HepG2 (cell line): ENCODE results near the gene GNG10. TPM values are rescaled to one million over a fixed set of nuclear protein-coding genes. Genes with fewer than 3 reads are reported as not detected.

Experiments used
- AHR ChIP-seq: IDR thresholded peaks from 2 replicates; pipeline ENCODE4 v1.6.1; 2018; ENCODE audit warnings: missing genetic modification reagents, missing compliant biosample characterization
- ARID3A ChIP-seq: IDR thresholded peaks from 2 replicates; pipeline ENCODE4 v1.6.1; 2012; ENCODE audit warnings: low read depth, low read length, improper control_type of control experiment
- HBP1 ChIP-seq: IDR thresholded peaks from 2 replicates; pipeline ENCODE4 v1.6.1; 2016; ENCODE audit warnings: low read depth, control low read depth
- HNRNPK ChIP-seq: fragments of 200-400 bp; formaldehyde crosslinking; IDR thresholded peaks from 2 replicates; pipeline ENCODE4 v1.6.1; 2018; ENCODE audit warnings: low read length, low read depth, moderate library complexity, mild to moderate bottlenecking; ENCODE audit not compliant: poor library complexity, severe bottlenecking
- IRF2 ChIP-seq: IDR thresholded peaks from 2 replicates; pipeline ENCODE4 v1.6.1; 2018; ENCODE audit warnings: missing genetic modification reagents, missing compliant biosample characterization
- JARID2 ChIP-seq: sonication (generic); formaldehyde crosslinking; IDR thresholded peaks from 2 replicates; pipeline ENCODE4 v1.8.1; 2023; ENCODE audit warnings: missing genetic modification reagents, inconsistent platforms; ENCODE audit not compliant: insufficient replicate concordance
- RFXANK ChIP-seq: IDR thresholded peaks from 2 replicates; pipeline ENCODE4 v1.6.1; 2016
- SRY ChIP-seq: sonication (generic); formaldehyde crosslinking; IDR thresholded peaks from 2 replicates; pipeline ENCODE4 v1.8.0; 2022; ENCODE audit warnings: mild to moderate bottlenecking, missing genetic modification reagents
- TFE3 ChIP-seq: IDR thresholded peaks from 2 replicates; pipeline ENCODE4 v1.6.1; 2016
- ZHX1 ChIP-seq: sonication (generic); formaldehyde crosslinking; IDR thresholded peaks from 2 replicates; pipeline ENCODE4 v1.8.1; 2022; ENCODE audit warnings: low read depth, mild to moderate bottlenecking, missing genetic modification reagents
- ZNF337 ChIP-seq: sonication (generic); formaldehyde crosslinking; IDR thresholded peaks from 2 replicates; pipeline ENCODE4 v1.5.1; 2020; ENCODE audit warnings: missing genetic modification reagents, low read depth, mild to moderate bottlenecking, borderline replicate concordance
- ZNF513 ChIP-seq: sonication (generic); formaldehyde crosslinking; conservative IDR thresholded peaks from 2 replicates; pipeline ENCODE4 v1.5.0; 2020; ENCODE audit warnings: missing genetic modification reagents
- ZNF761 ChIP-seq: sonication (generic); formaldehyde crosslinking; conservative IDR thresholded peaks from 2 replicates; pipeline ENCODE4 v1.4.0; 2020; ENCODE audit warnings: mild to moderate bottlenecking, missing genetic modification reagents
- polyA plus RNA-seq, 8 experiments: library from polyadenylated mRNA; depleted of rRNA in 3 of 8; stranded (reverse) in 7 of 8; unstranded in 1 of 8; fragments of >200 nt; fragmentation: Illumina TruSeq in 4 of 8; extraction: Trizol in 4 of 8; gene quantifications; 2 replicates each; pipeline versions ENCODE4 v1.2.1 to v1.2.3, GENCODE V29; 2011 to 2016; ENCODE audit warnings: low read depth in 4 of 8, missing spikeins in 1 of 8, mixed read lengths in 1 of 8; ENCODE audit not compliant: insufficient read depth in 1 of 8
- total RNA-seq, 5 experiments: library from RNA; depleted of rRNA; stranded (reverse); fragments of >200 nt; fragmentation: Illumina TruSeq; extraction: Trizol; gene quantifications; 2 replicates each; pipeline ENCODE4 v1.2.3, GENCODE V29; 2016; ENCODE audit warnings: low read depth in 1 of 5
- TF ChIP-seq, protein P1 (sequence below): IDR thresholded peaks from 2 replicates; pipeline ENCODE4 v1.6.1; 2018; ENCODE audit warnings: missing genetic modification reagents

The GNG10 gene
- total and polyA plus RNA-seq, 2 of the 13 experiments (the other 11 are each of a cell fraction or from before 2014, with no cell fraction given), result 29.8 to 32.4 TPM

DNA sequence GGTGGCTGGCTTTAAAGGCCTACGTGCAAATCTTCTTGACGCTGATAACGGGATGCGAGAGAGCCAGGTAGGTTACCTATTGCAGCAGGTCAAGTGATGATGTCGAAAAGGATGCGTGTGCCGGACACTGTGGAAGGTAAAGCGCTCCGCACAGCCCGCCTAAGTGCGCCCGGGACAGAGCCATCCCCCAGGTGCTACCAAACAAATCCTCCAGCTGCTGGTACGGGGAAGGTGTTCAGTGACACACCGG, 30.5 kb upstream of the GNG10 start (continued):
- TF ChIP-seq TFE3 (CRISPR knock-in tag) (peak; percentile 50; the same call in 1 of the 2 replicates), ARID3A (peak; percentile 41; the same call in 1 of the 2 replicates), JARID2 (CRISPR knock-in tag) (peak; percentile 70), IRF2 (peak; percentile 91), AHR (CRISPR knock-in tag) (peak; percentile 65; the same call in 1 of the 2 replicates), ZNF337 (CRISPR knock-in tag) (no peak), ZNF761 (CRISPR knock-in tag) (0 out of 2 replicates have a peak, but pooled peaks have one; percentile 80), HBP1 (CRISPR knock-in tag) (peak; percentile 95; the same call in 1 of the 2 replicates), SRY (CRISPR knock-in tag) (0 out of 2 replicates have a peak, but pooled peaks have one; percentile 10), ZNF513 (no peak), ZHX1 (CRISPR knock-in tag) (0 out of 2 replicates have a peak, but pooled peaks have one; percentile 41), RFXANK (CRISPR knock-in tag) (peak; percentile 91; the same call in 1 of the 2 replicates), HNRNPK (no peak)
- TF ChIP-seq, protein P1, sequence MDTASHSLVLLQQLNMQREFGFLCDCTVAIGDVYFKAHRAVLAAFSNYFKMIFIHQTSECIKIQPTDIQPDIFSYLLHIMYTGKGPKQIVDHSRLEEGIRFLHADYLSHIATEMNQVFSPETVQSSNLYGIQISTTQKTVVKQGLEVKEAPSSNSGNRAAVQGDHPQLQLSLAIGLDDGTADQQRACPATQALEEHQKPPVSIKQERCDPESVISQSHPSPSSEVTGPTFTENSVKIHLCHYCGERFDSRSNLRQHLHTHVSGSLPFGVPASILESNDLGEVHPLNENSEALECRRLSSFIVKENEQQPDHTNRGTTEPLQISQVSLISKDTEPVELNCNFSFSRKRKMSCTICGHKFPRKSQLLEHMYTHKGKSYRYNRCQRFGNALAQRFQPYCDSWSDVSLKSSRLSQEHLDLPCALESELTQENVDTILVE, result 0 out of 2 replicates have a peak, but pooled peaks have one; percentile 44
